SU-DHL-6 (cell line): ENCODE results near the gene EXOC4.

Source experiments
- H2AFZ ChIP-seq: fragments of 200-600 bp; sonication (generic); 2 replicates; pipeline ENCODE4 v1.6.1; 2014; ENCODE audit warnings: low read depth, mild to moderate bottlenecking, moderate library complexity, mixed read lengths, antibody characterized with exemption, low read length; ENCODE audit not compliant: severe bottlenecking
- H3F3A ChIP-seq: fragments of 200-600 bp; shearing (Covaris generic); 2 replicates; pipeline ENCODE4 v1.6.0; 2016; ENCODE audit warnings: antibody characterized with exemption, mild to moderate bottlenecking; ENCODE audit not compliant: insufficient read depth
- H3K27ac ChIP-seq: fragments of 200-600 bp; sonication (generic); 2 replicates; pipeline ENCODE4 v1.5.1; 2016; ENCODE audit warnings: low read depth, mild to moderate bottlenecking, low read length, moderate library complexity, mixed read lengths
- H3K27me3 ChIP-seq: fragments of 200-600 bp; sonication (generic), shearing (Covaris generic); 2 replicates; pipeline ENCODE4 v1.6.0; 2014; ENCODE audit warnings: mild to moderate bottlenecking, low read length
- H3K36me3 ChIP-seq: fragments of 200-600 bp; sonication (generic); 2 replicates; pipeline ENCODE4 v1.6.1; 2014; ENCODE audit warnings: mild to moderate bottlenecking, low read length, mixed read lengths
- H3K4me2 ChIP-seq: fragments of 300-600, 200-600 bp; shearing (Covaris generic), sonication (generic); 2 replicates; pipeline ENCODE4 v1.6.0; 2014; ENCODE audit warnings: low read length, low read depth, mild to moderate bottlenecking; ENCODE audit not compliant: poor library complexity, severe bottlenecking
- H3K4me3 ChIP-seq: fragments of 200-600 bp; sonication (generic); 2 replicates; pipeline ENCODE4 v1.5.1; 2014; ENCODE audit warnings: antibody characterized with exemption, low read length, mild to moderate bottlenecking, mixed read lengths; ENCODE audit not compliant: insufficient read depth, poor library complexity, severe bottlenecking
- H3K79me2 ChIP-seq: fragments of 200-600 bp; sonication (generic); 2 replicates; pipeline ENCODE4 v1.6.1; 2014; ENCODE audit warnings: mild to moderate bottlenecking, low read length, moderate library complexity; ENCODE audit not compliant: insufficient read depth
- H3K9ac ChIP-seq: fragments of 200-600 bp; sonication (generic); 2 replicates; pipeline ENCODE4 v1.7.0; 2014; ENCODE audit warnings: mild to moderate bottlenecking, low read length
- H3K9me2 ChIP-seq: fragments of 200-600 bp; sonication (generic); replicated peaks from 2 replicates; pipeline ENCODE4 v1.6.1; 2014; ENCODE audit warnings: low read length; ENCODE audit not compliant: insufficient read depth
- H3K9me3 ChIP-seq: fragments of 200-600 bp; sonication (generic); 2 replicates; pipeline ENCODE4 v1.6.1; 2014; ENCODE audit warnings: low read length, mixed read lengths; ENCODE audit not compliant: insufficient read depth
- H4K20me1 ChIP-seq: fragments of 200-600 bp; sonication (generic); 2 replicates; pipeline ENCODE4 v1.6.1; 2014; ENCODE audit warnings: low read depth, mild to moderate bottlenecking, antibody characterized with exemption, low read length, moderate library complexity, mixed read lengths
- EZH2phosphoT487 ChIP-seq: fragments of 200-600 bp; sonication (generic), shearing (Covaris generic); conservative IDR thresholded peaks from 2 replicates; pipeline ENCODE4 v1.6.1; 2018; ENCODE audit warnings: mild to moderate bottlenecking, antibody characterized with exemption, low read length, moderate library complexity, mixed read lengths
- TF ChIP-seq, protein P1 (sequence below): fragments of 200-600 bp; sonication (generic); IDR thresholded peaks from one replicate; pipeline ENCODE4 v1.5.1; 2017; ENCODE audit warnings: antibody characterized with exemption, mild to moderate bottlenecking, low read length, moderate library complexity; ENCODE audit not compliant: insufficient read depth, poor library complexity, severe bottlenecking

Gene EXOC4

DNA sequence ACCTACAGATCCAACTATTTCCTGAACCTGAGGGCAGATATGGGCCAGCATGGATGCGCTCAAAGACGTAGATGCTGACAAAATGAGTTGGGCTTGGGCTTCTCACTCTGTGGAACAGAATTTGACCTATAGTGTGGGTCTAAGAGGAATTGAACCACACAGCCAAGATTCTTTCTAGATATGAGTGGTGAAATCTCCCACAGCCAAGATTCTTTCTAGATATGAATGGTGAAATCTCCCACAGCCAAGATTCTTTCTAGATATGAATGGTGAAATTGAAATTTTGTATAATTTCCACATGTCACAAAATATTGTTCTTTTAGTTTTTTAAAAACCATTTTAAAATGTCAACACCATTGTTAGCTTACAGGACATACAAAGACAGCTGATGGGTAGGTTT lies 658.8 kb downstream of the EXOC4 start:
- TF ChIP-seq, protein P1, sequence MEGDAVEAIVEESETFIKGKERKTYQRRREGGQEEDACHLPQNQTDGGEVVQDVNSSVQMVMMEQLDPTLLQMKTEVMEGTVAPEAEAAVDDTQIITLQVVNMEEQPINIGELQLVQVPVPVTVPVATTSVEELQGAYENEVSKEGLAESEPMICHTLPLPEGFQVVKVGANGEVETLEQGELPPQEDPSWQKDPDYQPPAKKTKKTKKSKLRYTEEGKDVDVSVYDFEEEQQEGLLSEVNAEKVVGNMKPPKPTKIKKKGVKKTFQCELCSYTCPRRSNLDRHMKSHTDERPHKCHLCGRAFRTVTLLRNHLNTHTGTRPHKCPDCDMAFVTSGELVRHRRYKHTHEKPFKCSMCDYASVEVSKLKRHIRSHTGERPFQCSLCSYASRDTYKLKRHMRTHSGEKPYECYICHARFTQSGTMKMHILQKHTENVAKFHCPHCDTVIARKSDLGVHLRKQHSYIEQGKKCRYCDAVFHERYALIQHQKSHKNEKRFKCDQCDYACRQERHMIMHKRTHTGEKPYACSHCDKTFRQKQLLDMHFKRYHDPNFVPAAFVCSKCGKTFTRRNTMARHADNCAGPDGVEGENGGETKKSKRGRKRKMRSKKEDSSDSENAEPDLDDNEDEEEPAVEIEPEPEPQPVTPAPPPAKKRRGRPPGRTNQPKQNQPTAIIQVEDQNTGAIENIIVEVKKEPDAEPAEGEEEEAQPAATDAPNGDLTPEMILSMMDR = no peak
- TF ChIP-seq EZH2phosphoT487 = no peak
- no peak overlapping the region for H3K4me3 ChIP-seq
- no peak overlapping the region for H2AFZ ChIP-seq
- no peak overlapping the region for H3K4me2 ChIP-seq
- no peaks in the 10 kb centered on the region for H3K9me3 ChIP-seq
- no peak overlapping the region for H3K27ac ChIP-seq
- H4K20me1 ChIP-seq = no peaks in the 10 kb centered on the region
- H3K36me3 ChIP-seq = no peaks in the 10 kb centered on the region
- H3K9ac ChIP-seq = no peak overlapping the region
- H3F3A ChIP-seq = no peaks in the 10 kb centered on the region
- no peaks in the 10 kb centered on the region for H3K9me2 ChIP-seq
- H3K27me3 ChIP-seq = no peaks in the 10 kb centered on the region
- H3K79me2 ChIP-seq = no peaks in the 10 kb centered on the region

DNA sequence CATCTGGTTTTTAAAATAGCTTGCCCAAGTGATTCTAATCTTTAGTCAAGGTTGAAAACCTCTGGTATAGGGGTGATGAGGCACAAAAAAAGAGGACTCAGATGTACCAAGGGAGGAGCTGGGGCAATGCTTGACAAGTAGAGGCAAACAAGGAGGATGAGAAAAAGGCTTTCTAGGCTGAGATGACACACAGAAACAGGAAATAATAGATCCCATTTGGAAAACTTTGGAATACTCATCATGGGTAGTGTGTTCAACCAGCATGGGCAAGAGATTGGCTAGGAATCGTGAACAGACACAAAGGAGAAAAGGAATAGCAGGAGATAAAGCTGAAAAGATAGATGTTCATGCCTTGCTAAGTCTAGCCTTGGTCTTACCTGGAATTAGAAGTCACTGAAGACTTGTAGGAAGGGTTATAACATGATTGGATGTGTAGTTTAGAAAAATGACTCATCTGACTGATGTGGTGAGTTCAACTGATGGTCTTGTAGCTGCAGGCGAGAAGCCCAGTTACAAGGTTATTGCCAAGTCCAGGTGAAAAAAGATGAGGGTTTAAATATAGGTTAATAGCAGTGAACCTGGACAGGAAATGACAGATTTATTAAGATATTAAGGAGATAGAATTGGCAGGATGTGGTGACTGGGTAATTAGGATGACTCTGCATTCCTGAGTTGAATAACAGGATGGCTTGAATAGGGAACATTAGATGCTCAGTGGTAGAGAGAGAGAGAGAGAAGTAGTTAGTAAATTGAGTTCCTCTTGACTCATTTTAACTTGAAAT lies 660.2 kb downstream of the EXOC4 start:
- H3K9ac ChIP-seq = no peak overlapping the region
- no peak overlapping the region for H3K27ac ChIP-seq
- no peak overlapping the region for H2AFZ ChIP-seq
- no peaks in the 10 kb centered on the region for H3K79me2 ChIP-seq
- H3K27me3 ChIP-seq = no peaks in the 10 kb centered on the region
- no peaks in the 10 kb centered on the region for H3F3A ChIP-seq
- H3K9me2 ChIP-seq = no peaks in the 10 kb centered on the region
- H3K9me3 ChIP-seq = no peaks in the 10 kb centered on the region
- H3K4me2 ChIP-seq = no peak overlapping the region
- H3K36me3 ChIP-seq = no peaks in the 10 kb centered on the region
- TF ChIP-seq, protein P1 = no peak
- no peak for TF ChIP-seq EZH2phosphoT487
- H3K4me3 ChIP-seq = no peak overlapping the region
- no peaks in the 10 kb centered on the region for H4K20me1 ChIP-seq

DNA sequence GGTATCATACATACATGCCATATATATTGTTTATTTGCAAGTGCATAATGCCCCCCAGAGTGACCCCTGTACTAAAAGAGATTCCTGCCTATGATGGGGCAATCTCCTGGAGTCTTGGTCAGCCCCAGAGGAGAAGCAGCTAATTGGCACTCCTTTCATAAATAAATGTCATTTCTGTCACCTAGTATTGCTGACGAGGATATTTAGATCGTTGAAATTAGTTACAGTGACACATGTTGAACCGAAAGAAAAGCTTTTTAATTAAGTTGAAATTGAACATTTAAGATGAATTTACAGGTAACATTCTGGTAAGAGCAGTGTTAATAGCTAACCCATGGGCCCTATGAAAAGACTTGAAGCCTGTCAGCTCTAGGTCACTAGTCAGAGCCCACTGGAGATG lies 663.7 kb downstream of the EXOC4 start:
- H3K9me2 ChIP-seq = no peaks in the 10 kb centered on the region
- H3K27me3 ChIP-seq = no peaks in the 10 kb centered on the region
- no peaks in the 10 kb centered on the region for H3F3A ChIP-seq
- no peak overlapping the region for H3K27ac ChIP-seq
- no peak overlapping the region for H2AFZ ChIP-seq
- TF ChIP-seq, protein P1 = no peak
- H3K9me3 ChIP-seq = no peaks in the 10 kb centered on the region
- H3K36me3 ChIP-seq = no peaks in the 10 kb centered on the region
- no peak overlapping the region for H3K9ac ChIP-seq
- H3K4me2 ChIP-seq = no peak overlapping the region
- H4K20me1 ChIP-seq = no peaks in the 10 kb centered on the region
- no peaks in the 10 kb centered on the region for H3K79me2 ChIP-seq
- no peak overlapping the region for H3K4me3 ChIP-seq
